NT2/D1 (cell line): ENCODE measurements around the gene MALT1.

Experiments
- SUZ12 ChIP-seq: IDR thresholded peaks from 2 replicates; pipeline ENCODE4 v1.6.1; 2011; ENCODE audit not compliant: insufficient read length, insufficient read depth; ENCODE audit errors: extremely low read depth
- YY1 ChIP-seq: IDR thresholded peaks from 2 replicates; pipeline ENCODE4 v1.6.1; 2011; ENCODE audit not compliant: insufficient read length, insufficient read depth
- ZNF274 ChIP-seq: IDR thresholded peaks from 2 replicates; pipeline ENCODE4 v1.6.1; 2011; ENCODE audit warnings: mild to moderate bottlenecking, low read depth, low read length

DNA sequence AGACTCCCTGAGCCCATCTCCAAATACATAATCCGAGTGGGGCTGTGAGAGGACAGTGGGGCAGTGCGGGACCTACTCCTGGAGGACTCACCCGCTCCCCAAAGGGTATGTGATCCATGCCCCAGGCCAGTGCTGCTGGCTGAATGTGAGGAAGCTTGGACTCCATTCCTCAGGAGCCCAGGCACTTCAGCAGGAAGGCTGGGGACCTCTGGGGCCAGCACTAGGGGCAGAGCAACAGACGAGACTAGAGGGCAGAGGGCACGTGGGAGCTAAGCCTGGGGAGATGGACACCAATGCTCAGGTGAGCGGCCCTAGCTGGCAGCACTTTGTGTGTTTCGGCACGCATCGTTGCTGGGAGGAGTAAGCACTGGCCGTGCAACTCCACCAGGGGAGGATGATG is 84.9 kb downstream of the MALT1 start:
- TF ChIP-seq ZNF274: no peak
- no peak for TF ChIP-seq SUZ12
- TF ChIP-seq YY1: no peak
